ENCODE measurements around the gene EZR.

EZR gene

DNA sequence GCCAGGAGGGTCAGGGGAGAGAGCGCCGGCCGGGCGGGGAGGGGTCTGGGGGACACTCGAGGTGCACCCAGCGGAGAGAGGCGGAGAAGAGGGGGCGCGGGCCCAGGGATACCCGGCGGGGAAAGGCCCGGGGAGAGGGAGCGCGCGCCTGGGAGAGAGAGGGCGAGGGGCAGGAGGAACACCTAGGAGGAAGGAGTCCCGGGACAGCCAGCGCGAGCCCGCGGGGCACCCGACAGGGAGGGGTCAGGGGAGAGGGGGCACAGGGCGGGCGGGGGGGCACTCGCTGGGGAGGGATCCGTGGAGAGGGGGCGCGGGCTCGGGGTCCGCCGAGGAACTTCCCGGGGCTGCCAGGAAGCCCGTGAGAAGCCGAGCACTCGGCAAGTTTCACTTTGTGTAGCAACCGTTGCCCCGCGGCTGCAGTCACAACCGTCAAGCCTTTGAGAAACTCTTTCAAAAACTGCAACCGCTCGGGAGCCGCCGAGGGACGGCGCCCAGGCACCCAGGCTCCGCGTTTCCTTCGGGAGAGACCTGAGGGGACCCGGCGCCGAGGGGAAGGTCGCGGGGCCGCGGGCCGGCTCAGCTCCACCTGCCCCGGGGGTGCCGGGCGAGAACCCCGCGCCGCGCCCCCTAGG is 471 bp downstream of the EZR start:
- peak in 1 of 2 experiments; percentile 36 for DNase-seq (ENCODE audit: low read depth in 2 of 2)

GRCh38 chr6:158817728-158818580 is 1.2 kb downstream of the EZR start:
- DNase-seq (ENCODE audit: low read depth in 2 of 2): peak in 1 of 2 experiments; percentile 51

DNA sequence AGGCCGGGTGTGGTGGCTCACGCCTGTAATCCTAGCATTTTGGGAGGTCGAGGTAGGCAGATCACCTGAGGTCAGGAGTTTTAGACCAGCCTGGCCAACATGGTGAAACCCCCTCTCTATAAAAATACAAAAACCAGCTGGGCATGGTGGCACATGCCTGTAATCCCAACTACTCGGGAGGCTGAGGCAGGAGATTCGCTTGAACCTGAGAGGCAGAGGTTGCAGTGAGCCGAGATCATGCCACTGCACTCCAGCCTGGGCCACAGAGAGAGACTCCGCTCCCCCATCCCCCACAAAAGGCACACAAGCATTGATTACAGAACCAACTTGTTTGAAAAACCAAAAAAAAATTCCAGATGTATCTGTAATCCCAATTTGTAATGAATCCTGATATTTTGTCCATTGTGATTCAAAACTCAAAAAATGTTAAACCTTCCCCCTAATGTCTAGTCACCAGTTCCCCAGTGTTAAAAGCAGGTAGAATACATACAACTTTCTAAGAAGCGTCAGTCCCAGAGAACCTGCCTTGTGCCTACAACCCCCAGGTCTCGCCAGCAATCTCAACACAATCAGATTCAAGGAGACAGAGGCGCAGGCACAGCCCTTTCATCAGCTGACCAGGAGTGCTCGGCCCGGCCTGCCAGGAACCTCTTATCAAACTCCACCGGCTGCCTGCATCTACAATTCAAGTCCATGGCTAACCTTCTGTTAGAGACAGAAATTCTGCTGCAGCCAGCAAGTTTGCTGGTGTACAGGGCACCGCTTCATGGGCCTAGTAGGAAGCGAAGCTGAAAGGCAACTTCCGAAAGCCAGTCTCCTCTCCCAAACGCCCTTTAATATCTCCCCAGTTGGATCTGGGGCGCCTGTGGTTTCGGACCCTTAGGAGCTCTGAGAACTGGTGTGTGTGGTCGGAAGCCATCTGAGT is 2.1 kb downstream of the EZR start:
- DNase-seq (ENCODE audit: low read depth in 2 of 2): no peak

GRCh38 chr6:158816329-158816728 is 2.8 kb downstream of the EZR start:
- no peak for DNase-seq (ENCODE audit: low read depth in 2 of 2)

DNA sequence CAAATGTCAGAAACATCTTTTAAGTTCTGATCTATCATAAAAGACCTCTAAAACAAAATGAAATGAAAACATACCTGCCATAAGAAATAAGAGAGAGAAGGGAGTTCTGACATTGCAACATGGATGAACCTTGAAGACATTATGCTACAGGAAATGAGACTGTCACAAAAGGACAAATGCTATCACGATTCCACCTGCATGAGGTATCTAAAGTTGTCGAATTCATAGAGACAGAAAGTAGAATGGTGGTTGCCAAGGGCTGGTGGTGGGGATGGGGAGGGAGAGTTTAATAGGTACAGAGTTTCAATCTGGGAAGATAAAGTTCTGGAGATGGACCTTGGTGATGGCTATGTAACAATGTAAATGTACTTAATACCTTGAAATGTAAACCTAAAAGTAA is 3.3 kb downstream of the EZR start:
- no peak for DNase-seq (ENCODE audit: low read depth in 2 of 2)

DNA sequence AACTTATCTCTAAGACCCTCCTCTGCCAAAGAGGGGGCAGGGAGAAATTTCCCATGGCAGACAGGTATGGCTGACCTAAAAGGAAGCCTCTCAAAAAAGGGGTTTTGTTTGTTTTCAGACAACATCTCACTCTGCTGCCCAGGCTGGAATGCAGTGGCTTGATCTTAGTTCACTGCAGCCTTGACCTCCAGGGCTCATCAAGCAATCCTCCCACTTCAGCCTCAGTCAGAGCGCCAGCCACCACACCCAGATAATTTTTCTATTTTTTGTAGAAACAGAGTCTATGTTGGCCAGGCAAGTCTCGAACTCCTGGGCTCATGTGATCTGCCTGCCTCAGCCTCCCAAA is 3.8 kb downstream of the EZR start:
- no peak for DNase-seq (ENCODE audit: low read depth in 2 of 2)

GRCh38 chr6:158813032-158813431 is 6.1 kb downstream of the EZR start:
- no peak for DNase-seq (ENCODE audit: low read depth in 2 of 2)

DNA sequence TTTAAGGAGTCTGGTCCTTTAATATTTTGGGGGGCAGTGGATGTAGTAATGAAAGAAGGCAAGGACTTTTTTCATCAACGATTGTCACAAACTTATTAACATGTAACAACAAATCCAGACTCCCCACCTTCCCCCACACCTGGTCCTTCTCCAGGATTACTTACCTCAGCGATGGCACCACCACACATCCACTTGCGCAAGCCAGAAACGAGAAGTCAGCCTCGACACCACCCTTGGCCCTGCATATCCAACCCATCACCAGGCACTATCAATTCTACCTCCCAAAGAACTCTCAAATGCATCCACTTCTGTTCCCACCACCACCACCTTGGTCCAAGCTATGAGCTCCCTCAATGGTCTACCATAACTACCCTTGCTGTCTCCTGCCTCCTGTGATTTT is 6.6 kb downstream of the EZR start:
- DNase-seq (ENCODE audit: low read depth in 2 of 2): no peak

DNA sequence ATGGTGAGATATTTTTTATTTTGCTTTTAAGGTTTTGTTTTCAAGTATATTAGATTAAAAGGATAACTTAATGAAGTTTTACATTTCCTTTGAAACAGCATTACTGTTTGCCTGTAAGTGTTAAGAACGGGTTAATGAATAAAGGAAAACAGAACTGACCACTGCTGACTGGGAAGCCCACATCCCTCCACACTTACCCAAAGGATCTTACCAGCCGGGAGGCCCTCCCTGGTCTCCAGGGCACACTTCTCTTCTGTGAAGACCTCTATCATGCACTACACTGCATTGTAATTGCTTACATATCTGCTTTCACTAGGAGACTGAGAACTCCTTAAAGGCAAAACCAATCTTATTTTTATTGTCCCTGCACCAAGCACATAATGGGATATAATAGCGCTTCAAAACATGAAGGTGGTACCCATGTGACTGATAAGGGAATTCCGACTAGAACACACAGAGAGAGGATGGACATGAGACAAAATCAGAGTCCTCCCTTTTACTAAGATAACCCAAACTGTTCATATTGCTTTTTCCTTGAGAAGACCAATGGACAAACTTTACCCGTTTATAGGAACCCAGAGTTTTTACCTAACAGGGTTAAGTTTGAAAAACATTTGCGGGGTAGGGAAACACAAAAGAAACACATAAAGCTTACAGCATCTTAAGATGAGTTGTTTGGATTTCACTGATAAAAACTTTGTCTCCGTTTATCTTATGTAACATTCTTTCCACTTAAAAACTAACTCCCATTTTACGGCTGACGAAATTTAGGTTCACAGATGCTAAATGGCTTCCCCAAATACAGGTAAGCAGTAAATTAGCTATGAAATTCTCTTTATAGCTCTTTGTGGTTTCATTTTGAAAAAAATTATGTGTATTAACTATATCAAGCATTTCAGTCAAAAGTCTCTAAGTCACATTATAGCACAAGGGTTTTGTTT is 8.7 kb downstream of the EZR start:
- no peak for DNase-seq (ENCODE audit: low read depth in 2 of 2)

DNA sequence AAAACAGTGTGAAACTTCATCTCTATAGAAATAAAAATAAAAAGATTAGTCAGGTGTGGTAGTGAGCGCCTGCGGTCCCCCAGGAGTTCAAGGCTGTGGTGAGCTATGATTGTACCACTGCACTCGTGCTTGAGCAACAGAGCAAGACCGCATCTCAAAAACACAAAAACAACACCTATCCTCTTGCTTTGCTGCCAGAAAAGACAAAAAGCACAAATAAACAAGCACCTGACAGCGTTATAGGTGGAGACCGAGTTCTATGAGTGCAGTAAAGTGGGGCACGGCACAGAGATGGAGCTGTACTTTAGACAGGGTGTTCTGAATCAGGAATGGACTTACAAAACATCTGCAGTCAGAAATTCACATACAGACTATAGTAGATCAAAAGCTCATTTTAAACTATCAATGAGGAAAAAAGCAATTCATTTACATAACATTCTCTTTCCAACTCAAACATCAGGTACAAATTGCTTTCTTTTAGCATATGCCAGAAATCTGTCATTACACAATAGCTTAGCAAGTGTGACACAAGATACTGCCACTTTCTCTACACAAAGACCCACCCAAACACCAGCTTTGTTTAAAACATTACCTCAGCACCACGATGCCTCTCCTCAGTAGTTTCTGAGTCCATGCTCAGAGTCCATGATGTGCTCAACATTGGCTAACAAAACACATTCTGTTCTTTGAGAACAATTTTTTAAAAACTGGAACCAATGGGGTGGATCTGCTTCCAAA is 10.1 kb downstream of the EZR start:
- no peak for DNase-seq (ENCODE audit: low read depth in 2 of 2)

DNA sequence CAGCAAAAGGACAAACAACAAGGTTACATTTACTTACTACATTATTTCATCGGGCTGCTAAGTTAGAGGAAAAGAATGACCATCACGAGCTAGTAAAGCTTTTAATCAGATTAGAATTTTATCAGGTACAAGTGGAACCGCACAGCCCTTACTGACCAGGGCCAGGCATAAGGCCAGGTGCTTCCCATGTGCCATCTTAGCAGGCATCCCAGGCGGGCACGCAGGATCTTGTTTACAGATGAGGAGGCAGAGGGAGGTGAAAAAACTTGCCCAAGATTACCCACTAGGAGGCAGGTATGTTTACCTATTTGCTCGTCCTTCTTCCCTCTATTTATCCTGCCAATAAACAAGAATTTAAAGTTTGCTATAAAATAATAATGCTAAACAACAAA is 10.7 kb downstream of the EZR start:
- DNase-seq (ENCODE audit: low read depth in 2 of 2): no peak

- no peak for DNase-seq (ENCODE audit: low read depth in 2 of 2)
Observed at GRCh38 chr6:158807515-158808441, 11.4 kb downstream of the EZR start.

DNA sequence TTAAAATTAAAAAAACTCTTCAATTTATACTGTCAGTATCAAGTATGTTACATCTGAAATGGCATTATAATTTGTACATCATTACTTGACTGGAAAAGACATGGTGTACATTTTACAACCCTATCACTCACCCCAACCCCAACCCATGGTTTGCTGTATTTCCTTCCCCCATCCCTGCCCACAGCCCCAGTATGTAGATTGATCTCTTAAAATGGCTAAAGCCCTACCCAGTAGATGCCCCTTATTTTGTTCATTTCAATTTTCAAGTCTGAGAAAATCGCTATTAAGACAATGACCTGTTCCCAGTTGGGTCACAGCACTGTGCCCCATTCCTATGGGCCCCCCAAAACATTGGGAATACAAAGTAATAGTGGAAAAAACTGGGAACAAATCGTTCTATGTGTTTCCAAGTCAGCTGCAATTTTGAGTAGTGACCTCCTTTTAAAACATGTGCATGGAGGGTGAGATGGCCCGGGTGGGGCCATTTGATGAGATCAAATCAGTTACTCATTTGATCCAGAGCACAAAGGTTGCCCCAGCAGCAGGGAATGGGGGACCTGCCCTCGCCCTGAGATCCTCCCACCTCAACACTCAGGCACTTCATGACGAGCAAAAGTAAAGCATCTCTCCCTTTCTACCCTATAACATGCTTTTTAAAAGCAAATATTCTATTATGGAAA is 13.3 kb downstream of the EZR start:
- no peak for DNase-seq (ENCODE audit: low read depth in 2 of 2)

- DNase-seq (ENCODE audit: low read depth in 2 of 2): no peak
Observed at GRCh38 chr6:158804207-158804606, 15.0 kb downstream of the EZR start.

DNA sequence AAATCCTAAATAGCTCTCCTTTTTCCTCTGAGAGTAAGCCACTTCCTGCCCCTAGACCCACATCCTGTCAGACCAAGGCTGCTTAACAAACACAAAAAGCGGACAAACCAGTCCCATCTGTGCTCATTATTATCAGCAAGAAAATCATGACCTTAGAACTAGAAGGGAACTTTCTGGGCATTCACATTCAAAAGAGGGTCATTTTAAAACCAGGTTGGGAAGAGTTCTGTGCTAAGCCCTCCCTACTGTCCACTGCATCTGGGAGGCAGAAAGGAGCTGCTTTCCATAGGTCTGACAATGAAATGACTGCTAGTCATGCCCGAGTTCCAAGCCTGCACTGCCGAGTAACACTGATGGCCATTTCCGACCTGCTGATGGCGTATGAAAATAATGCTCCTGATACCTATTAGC is 15.4 kb downstream of the EZR start:
- DNase-seq (ENCODE audit: low read depth in 2 of 2): no peak

- no peak for DNase-seq (ENCODE audit: low read depth in 2 of 2)
Observed at GRCh38 chr6:158801655-158802294, 17.4 kb downstream of the EZR start.

- peak in 1 of 2 experiments; percentile 37 for DNase-seq (ENCODE audit: low read depth in 2 of 2)
Observed at GRCh38 chr6:158799051-158799792, 19.9 kb downstream of the EZR start.

DNA sequence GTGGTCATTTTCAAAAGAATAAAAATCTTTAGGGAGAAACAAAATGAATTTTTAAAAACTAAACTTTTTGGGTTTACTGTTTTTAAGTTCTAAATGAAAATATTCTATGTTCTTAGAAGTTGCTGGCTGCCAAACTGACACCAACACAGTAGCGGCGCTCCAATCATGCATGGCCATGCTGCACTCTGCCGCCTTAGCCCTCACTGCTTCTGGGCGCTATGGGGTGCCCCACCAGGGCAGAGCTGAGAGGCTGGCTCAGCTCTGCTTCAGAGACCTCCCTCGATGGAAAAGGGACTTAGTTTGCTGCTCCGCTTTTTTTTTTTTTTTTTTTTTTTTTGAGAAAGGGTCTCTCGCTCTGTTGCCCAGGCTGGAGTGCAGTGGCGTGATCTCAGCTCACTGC is 20.9 kb downstream of the EZR start:
- DNase-seq (ENCODE audit: low read depth in 2 of 2): no peak
